MM.1S (cell line): Measurements from ENCODE around the gene PMF1.

Source experiments
- EZH2 ChIP-seq: fragments of 300-600 bp; sonication (generic); optimal IDR thresholded peaks from 2 replicates; pipeline ENCODE3; 2017; ENCODE audit warnings: low read depth, mild to moderate bottlenecking, antibody characterized with exemption, low read length, mixed read lengths
- EZH2phosphoT487 ChIP-seq: fragments of 300-600 bp; sonication (generic); IDR thresholded peaks from 2 replicates; pipeline ENCODE4 v1.6.1; 2018; ENCODE audit warnings: antibody characterized with exemption, low read length
- TF ChIP-seq, protein P1 (sequence below): fragments of 300-600 bp; sonication (generic); IDR thresholded peaks from 2 replicates; pipeline ENCODE4 v1.5.1; 2016; ENCODE audit warnings: antibody characterized with exemption, low read length, mixed read lengths

DNA sequence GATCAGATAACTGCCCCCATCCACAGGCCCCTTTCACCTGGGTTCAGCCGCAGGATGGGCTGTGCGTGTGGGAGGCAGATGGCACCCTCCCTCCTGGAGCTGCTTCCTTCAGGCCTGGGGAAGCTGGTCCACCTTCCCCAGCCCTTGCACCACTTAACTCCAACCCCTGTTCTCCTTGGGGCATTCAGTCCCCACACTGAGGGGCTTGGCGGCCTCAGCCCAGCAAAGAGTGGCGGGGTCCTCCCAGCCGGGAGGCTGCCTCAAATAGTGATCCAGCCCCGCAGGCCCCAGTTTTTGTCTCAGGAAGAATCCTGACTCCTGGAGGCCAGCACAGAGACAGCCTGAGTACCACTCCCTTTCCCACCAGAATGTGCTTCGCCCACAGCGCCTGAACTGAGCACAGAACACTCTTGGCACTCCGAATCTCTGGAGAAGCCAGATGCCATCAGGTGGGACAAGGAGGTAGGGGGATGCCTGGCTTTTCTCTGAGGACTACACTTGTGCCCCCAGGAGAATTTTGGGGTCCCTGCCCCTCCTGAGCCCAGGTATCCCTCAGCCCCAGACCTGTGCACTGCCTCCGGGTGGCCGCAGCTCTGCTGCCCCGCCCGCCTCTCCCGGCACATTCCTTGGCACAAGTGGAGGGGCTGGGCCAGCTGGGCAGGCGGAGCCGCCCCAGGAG lies 34.1 kb downstream of the PMF1 start:
- TF ChIP-seq EZH2: no peak
- TF ChIP-seq, protein P1, sequence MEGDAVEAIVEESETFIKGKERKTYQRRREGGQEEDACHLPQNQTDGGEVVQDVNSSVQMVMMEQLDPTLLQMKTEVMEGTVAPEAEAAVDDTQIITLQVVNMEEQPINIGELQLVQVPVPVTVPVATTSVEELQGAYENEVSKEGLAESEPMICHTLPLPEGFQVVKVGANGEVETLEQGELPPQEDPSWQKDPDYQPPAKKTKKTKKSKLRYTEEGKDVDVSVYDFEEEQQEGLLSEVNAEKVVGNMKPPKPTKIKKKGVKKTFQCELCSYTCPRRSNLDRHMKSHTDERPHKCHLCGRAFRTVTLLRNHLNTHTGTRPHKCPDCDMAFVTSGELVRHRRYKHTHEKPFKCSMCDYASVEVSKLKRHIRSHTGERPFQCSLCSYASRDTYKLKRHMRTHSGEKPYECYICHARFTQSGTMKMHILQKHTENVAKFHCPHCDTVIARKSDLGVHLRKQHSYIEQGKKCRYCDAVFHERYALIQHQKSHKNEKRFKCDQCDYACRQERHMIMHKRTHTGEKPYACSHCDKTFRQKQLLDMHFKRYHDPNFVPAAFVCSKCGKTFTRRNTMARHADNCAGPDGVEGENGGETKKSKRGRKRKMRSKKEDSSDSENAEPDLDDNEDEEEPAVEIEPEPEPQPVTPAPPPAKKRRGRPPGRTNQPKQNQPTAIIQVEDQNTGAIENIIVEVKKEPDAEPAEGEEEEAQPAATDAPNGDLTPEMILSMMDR: no peak
- TF ChIP-seq EZH2phosphoT487: no peak
